Muscle layer of colon (tissue), 2 donors: ENCODE data around the gene NGF.

Source experiments
- H3K27ac ChIP-seq: one replicate; pipeline ENCODE4 v1.7.0; 2013; ENCODE audit warnings: low read depth, mild to moderate bottlenecking, low read length, moderate library complexity
- H3K27me3 ChIP-seq, 2 donors: one replicate each; pipeline ENCODE4 v1.7.0; 2013; ENCODE audit warnings: low read length in 2 of 2, mild to moderate bottlenecking in 2 of 2; ENCODE audit not compliant: insufficient read depth in 2 of 2, control insufficient read depth in 1 of 2
- H3K36me3 ChIP-seq: one replicate; pipeline ENCODE4 v1.7.0; 2013; ENCODE audit warnings: mild to moderate bottlenecking, low read length; ENCODE audit not compliant: insufficient read depth
- H3K4me1 ChIP-seq: one replicate; pipeline ENCODE4 v1.7.0; 2013; ENCODE audit warnings: mild to moderate bottlenecking, low read length; ENCODE audit not compliant: insufficient read depth
- H3K4me3 ChIP-seq, 2 donors: one replicate each; pipeline ENCODE4 v1.7.0; 2013; ENCODE audit warnings: low read length in 2 of 2, low read depth in 1 of 2, mild to moderate bottlenecking in 1 of 2, moderate library complexity in 1 of 2
- H3K9ac ChIP-seq: one replicate; pipeline ENCODE4 v1.7.0; 2013; ENCODE audit warnings: low read length
- H3K9me3 ChIP-seq: one replicate; pipeline ENCODE4 v1.7.0; 2013; ENCODE audit warnings: mild to moderate bottlenecking, low read length
- donor health status: abdominal sarcoma.
- donor health status: Adenocarcinoma of cecum.

NGF gene

DNA sequence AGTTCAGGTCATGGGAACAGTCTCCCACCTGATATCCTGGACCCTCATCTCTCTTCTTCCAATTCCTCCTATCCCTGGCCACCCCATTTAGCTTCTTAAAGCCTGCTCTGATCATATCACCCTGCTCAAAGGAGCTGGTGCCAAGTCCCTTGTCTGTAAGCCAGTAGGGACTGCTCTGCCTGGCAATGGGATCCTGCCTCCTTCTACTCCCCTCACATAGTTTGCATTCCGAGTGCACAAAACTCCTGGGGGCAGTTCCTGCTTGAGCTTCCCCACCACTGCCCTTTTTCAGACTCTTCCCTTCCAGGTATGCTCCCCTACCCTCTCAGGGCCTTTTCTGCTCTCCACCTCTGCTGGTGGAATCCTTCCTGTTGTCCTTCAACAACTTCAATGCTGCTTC, 48.1 kb downstream of the NGF start:
- Histone ChIP-seq H3K27ac (no peak overlapping the region), H3K27me3 (no peaks in the 10 kb centered on the region), H3K9ac (no peak overlapping the region), H3K36me3 (no peaks in the 10 kb centered on the region), H3K9me3 (no peaks in the 10 kb centered on the region), H3K4me1 (no peaks in the 10 kb centered on the region), H3K4me3 (no peak overlapping the region)

DNA sequence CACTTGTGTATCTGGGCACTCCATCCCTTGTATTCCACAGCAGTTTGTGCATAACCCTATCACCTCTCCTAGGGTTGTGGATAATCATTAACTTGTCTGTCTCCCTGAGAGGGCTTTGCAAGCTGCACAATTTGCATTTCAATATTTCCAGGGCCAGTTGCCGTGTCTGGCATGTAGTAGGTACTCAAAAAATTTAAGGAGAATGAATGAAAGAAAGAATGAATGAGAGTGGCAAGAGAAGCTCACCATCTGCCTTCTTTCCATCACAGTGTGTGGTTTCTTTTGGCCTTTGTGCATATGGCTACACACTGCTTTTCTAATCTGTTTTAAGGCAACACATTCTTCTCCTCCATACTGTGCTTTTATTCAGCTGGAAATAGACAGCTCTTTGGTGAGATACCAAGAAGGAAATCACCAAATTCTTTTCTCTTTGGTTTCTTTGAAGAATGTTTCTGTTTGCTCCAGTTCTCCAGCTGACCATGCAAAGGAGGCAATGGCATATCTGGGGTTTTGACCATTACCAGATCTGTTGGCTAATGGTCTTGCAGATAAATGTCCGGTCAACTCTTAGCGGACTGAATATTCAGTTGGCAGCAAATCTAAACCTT, 49.4 kb downstream of the NGF start:
- H3K27me3 ChIP-seq = no peaks in the 10 kb centered on the region
- no peak overlapping the region for H3K27ac ChIP-seq
- no peaks in the 10 kb centered on the region for H3K9me3 ChIP-seq
- H3K9ac ChIP-seq = no peak overlapping the region
- no peaks in the 10 kb centered on the region for H3K36me3 ChIP-seq
- no peak overlapping the region for H3K4me3 ChIP-seq
- no peaks in the 10 kb centered on the region for H3K4me1 ChIP-seq

DNA sequence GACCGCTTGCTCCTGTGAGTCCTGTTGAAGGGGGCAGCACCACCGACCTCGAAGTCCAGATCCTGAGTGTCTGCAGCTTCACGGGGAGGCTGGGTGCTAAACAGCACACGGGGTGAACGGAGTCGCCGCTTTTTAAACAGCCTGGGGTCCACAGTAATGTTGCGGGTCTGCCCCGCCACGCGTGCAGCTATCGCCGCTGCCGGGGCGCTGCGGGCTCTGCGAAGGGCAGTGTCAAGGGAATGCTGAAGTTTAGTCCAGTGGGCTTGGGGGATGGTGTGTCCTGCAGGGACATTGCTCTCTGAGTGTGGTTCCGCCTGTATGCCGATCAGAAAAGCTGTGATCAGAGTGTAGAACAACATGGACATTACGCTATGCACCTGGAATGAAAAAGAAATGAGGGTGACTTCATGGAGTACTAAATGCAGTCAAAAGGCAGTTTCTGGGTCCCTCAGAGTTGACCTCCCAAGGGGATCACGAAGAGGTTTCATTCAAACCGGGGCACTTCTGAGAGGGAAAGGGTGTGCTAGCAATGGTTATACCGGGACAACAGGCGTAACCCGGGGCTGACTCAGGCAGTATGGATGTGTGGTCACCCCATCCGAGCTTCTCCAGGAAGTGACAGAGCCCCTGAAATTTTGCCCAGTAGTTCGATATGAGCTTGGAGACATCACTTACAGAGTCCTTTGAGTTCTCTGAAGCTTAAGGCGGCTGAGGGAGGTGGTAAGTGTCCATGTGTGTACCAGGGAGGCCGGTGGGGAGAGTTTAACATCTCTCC, 51.4 kb downstream of the NGF start:
- Histone ChIP-seq H3K27me3 (no peaks in the 10 kb centered on the region), H3K36me3 (no peaks in the 10 kb centered on the region), H3K9ac (no peak overlapping the region), H3K4me3 (no peak overlapping the region), H3K9me3 (no peaks in the 10 kb centered on the region), H3K27ac (no peak overlapping the region), H3K4me1 (peaks cover 11% of the 10 kb centered on the region)

DNA sequence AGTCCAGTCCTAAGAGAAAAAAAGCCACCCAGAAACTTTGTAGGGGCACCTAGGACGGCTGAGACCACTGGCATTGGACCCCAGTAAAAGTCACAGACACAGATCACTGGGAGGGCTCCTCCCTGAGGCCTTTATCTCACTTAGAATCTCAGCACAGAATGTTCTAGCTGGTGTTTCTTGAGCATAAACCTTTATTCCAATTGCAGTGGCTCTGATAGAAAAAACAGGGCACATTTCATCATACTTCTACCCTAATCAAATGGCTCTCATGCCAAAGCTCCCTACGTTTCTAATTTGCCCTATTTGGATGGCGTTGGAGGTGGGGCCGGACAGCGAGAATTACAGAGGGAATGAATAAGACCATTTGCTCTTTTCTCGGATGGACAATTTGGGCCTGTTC, 53.8 kb downstream of the NGF start:
- Histone ChIP-seq H3K9ac (no peak overlapping the region), H3K27me3 (no peaks in the 10 kb centered on the region), H3K27ac (no peak overlapping the region), H3K9me3 (no peaks in the 10 kb centered on the region), H3K36me3 (no peaks in the 10 kb centered on the region), H3K4me1 (peaks cover 17% of the 10 kb centered on the region), H3K4me3 (no peak overlapping the region)

DNA sequence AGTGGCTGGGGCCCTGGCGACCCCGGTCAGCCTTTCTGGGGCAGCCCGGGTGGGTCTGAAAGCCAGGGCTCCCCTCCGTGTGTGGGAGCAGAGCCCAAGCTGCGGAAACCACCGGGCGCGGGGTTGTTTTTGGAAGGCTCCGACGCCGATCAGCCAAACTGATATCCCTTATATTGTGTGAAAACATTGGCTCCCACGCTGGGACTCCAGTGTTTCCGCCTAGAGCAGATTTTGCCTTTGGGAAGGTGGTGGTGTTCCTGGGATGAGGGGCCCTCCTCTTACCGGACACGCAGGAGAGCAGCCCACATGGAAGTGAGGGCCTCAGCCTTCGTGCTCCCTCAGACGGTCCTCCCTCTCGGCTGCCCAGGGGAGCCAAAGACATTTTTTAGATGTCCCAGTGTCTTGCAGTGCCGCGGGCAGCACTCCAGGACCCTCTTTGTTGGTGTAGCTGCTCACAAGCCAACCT, 54.3 kb downstream of the NGF start:
- H3K27me3 ChIP-seq = no peaks in the 10 kb centered on the region
- H3K27ac ChIP-seq = peak overlapping the region; percentile 25
- peaks cover 18% of the 10 kb centered on the region for H3K4me1 ChIP-seq
- no peaks in the 10 kb centered on the region for H3K9me3 ChIP-seq
- H3K9ac ChIP-seq = no peak overlapping the region
- H3K4me3 ChIP-seq = no peak overlapping the region
- no peaks in the 10 kb centered on the region for H3K36me3 ChIP-seq

DNA sequence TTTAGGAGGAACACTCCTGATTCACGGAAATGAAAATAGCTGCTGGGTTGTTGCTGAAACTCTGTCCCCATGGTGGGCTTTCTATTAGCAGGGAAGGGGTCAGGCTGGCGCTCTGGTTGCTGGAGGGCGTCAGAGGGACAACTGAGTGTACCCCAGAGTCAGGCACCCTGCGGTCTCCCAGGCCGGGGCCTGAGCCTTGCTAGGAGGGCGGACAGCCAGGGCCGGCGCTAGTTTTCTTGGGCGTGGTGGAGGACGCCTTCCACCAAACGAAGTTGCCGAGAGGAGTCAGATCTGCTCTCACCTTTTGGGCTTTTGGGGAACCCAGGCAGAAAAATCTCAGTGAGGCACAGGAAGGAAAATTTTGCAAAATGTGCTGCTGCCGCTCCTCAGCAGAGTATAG, 54.8 kb downstream of the NGF start:
- Histone ChIP-seq H3K27me3 (no peaks in the 10 kb centered on the region), H3K36me3 (no peaks in the 10 kb centered on the region), H3K4me1 (peaks cover 23% of the 10 kb centered on the region), H3K27ac (peak overlapping the region; percentile 25), H3K9ac (no peak overlapping the region), H3K4me3 (no peak overlapping the region), H3K9me3 (no peaks in the 10 kb centered on the region)

DNA sequence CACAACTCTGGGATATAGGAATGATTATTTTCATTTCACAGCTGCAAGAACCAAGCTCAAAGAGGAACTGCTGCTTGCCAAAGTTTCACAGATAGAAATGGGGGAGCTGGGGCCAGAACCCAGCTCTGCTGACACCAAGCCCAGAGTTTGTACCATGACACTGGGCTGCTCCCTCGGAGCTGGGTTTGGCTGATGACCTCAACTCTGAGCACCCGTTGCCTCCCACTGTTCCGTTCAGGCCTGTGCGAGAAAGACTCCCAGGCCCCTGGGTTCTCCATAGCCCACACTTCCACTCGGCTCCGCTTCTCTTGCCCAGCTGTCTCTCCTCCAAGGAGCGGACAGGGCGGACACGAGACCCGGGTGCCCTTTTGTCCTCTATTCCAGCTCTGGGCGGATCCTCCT, 55.2 kb downstream of the NGF start:
- Histone ChIP-seq H3K27ac (no peak overlapping the region), H3K4me3 (no peak overlapping the region)

DNA sequence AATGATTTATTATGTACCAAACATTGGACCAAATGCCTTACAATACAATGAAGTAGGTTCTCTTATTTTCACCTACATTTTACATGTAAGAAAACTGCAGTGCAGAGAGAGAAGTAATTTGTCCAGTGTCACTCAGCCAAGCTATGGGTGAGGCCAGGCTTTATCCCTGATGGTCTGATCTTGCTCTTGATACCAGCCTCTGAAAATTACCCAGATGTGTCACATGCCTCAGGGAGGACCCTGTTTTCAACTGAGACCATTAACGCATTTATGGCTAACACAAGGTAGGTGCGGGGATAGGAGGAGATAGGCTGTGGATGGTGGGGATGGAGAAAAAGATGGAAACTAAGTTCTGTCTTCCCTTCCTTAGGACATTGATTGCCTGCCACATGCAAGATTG, 56.9 kb downstream of the NGF start:
- no peak overlapping the region for H3K27ac ChIP-seq

More for the DNA sequence above, 55.2 kb downstream of the NGF start:
- H3K4me1 ChIP-seq = peaks cover 26% of the 10 kb centered on the region
- H3K9me3 ChIP-seq = no peaks in the 10 kb centered on the region
- H3K27me3 ChIP-seq = no peaks in the 10 kb centered on the region
- no peak overlapping the region for H3K9ac ChIP-seq
- H3K36me3 ChIP-seq = no peaks in the 10 kb centered on the region

DNA sequence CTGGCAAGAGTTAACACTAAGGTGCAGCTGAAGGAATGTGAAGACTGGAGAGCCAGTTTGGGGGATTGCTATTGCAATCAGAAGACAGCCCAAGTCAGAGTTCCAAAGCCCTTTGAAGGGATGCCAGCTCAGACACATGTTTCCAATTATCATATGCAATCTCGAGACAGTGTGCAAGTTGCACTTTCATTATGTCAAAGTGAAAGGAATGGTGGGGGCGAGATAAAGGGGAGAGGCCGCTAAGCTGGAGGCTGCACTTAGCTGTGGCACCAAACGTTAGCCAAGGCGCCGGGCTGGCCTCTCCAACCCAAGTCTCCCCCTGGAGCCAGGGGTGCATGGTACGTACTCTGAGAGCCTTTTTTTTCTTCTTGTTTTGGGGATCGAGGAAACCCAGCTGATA, 58.0 kb downstream of the NGF start:
- Histone ChIP-seq H3K4me3 (no peak overlapping the region), H3K36me3 (no peaks in the 10 kb centered on the region), H3K9me3 (peaks cover 3% of the 10 kb centered on the region), H3K9ac (no peak overlapping the region), H3K27me3 (no peaks in the 10 kb centered on the region), H3K4me1 (peaks cover 26% of the 10 kb centered on the region), H3K27ac (no peak overlapping the region)

More for the DNA sequence above, 56.9 kb downstream of the NGF start:
- Histone ChIP-seq H3K9ac (no peak overlapping the region), H3K9me3 (peaks cover 3% of the 10 kb centered on the region), H3K4me1 (peaks cover 26% of the 10 kb centered on the region), H3K36me3 (no peaks in the 10 kb centered on the region), H3K4me3 (no peak overlapping the region), H3K27me3 (no peaks in the 10 kb centered on the region)

DNA sequence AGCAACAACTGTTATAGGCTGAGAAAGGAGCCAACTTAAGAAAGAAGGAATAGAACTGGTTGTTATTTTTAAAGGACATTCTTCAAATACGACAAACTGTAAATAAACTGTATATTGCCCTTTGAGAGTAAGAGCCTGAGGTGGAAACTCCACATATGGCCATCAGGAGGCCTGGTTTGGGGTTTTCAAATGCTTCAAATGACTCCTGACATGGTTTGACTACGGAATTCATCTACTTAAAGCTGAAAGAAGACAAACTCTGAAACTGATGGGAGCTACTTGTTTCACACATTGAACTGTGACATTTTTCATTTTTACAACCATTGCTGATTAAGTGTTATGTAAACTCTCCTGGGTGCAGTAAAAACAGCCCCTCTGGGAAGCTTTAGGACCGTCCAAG, 59.8 kb downstream of the NGF start:
- peaks cover 26% of the 10 kb centered on the region for H3K4me1 ChIP-seq
- no peak overlapping the region for H3K27ac ChIP-seq
- H3K27me3 ChIP-seq = no peaks in the 10 kb centered on the region
- no peaks in the 10 kb centered on the region for H3K36me3 ChIP-seq
- no peak overlapping the region for H3K4me3 ChIP-seq
- no peak overlapping the region for H3K9ac ChIP-seq
- peaks cover 3% of the 10 kb centered on the region for H3K9me3 ChIP-seq

DNA sequence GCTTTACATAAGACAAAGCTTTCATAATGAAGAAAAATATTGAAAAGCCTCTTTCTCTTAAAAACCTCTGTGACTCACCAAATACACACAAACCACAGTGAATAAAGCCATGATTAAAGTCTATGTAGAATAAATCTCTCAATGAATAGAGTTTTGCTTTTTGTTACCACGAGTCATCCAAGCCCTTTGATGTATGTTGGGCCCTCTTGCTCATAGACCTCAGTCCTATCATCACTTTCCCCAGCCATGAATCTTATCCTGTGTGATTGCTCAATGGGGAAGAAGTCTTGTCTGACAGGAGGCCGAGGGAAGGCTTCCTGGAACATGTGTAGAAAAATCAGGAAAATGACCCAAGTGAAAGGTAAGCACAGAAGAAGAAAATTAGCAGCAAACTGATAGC, 60.8 kb downstream of the NGF start:
- Histone ChIP-seq H3K27me3 (no peaks in the 10 kb centered on the region), H3K4me1 (peaks cover 20% of the 10 kb centered on the region), H3K27ac (no peak overlapping the region), H3K4me3 (no peak overlapping the region), H3K9me3 (peaks cover 3% of the 10 kb centered on the region), H3K9ac (no peak overlapping the region), H3K36me3 (no peaks in the 10 kb centered on the region)

DNA sequence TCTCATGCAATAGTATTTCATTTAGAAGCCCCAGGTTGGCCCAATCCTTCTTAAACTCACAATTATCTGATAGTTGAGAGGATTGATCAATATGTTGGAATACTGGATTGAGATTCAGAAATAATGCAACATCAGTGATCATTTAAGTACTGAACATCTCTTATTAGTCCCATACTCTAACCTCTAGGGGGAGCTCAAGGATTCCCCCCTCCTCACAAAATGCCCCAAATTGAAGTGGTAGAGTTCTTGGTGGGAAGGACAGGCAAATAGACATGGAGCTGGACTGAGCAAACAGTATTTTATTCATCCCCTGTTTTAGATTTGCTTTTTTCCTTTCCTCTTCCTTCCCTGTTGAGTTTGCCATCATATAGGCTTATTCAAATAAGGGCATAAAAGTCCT, 62.8 kb downstream of the NGF start:
- Histone ChIP-seq H3K27me3 (no peaks in the 10 kb centered on the region), H3K9me3 (peaks cover 3% of the 10 kb centered on the region), H3K4me3 (no peak overlapping the region), H3K36me3 (no peaks in the 10 kb centered on the region), H3K27ac (no peak overlapping the region), H3K4me1 (peaks cover 9% of the 10 kb centered on the region), H3K9ac (no peak overlapping the region)
